Transverse colon (tissue), 4 donors: ENCODE data around the gene SORL1. TPM values are rescaled to one million over a fixed set of nuclear protein-coding genes. Genes with fewer than 3 reads are reported as not detected.

ENCODE experiments used
- DNase-seq: peaks from one replicate; pipeline ENCODE4 v3.0.0-alpha.2; 2019
- H3K27ac ChIP-seq, 4 donors: fragments of 200-600 bp; sonication (generic); 2 replicates each; pipeline ENCODE4 v1.5.1; 2016 to 2018; ENCODE audit warnings: inconsistent platforms in 4 of 4
- H3K27me3 ChIP-seq: fragments of 200-600 bp; sonication (generic); 2 replicates; pipeline ENCODE4 v1.5.1; 2017; ENCODE audit warnings: inconsistent platforms
- H3K36me3 ChIP-seq, 4 donors: fragments of 200-600 bp; sonication (generic); 2 replicates each; pipeline ENCODE4 v1.5.1; 2017 to 2019; ENCODE audit warnings: inconsistent platforms in 4 of 4
- H3K4me1 ChIP-seq, 4 donors: fragments of 200-600 bp; sonication (generic); 2 replicates each; pipeline ENCODE4 v1.5.1; 2017 to 2020; ENCODE audit warnings: inconsistent platforms in 4 of 4
- H3K4me3 ChIP-seq, 4 donors: fragments of 200-600 bp; sonication (generic); 1 replicate in 1 of 4; 2 replicates in 3 of 4; pipeline versions ENCODE4 v1.5.1 to v1.6.1; 2017 to 2019; ENCODE audit warnings: inconsistent platforms in 4 of 4
- H3K9me3 ChIP-seq, 2 donors: fragments of 200-600 bp; sonication (generic); 2 replicates each; pipeline ENCODE4 v1.5.1; 2017 to 2019; ENCODE audit warnings: inconsistent platforms in 2 of 2
- EP300 ChIP-seq: sonication (generic); formaldehyde crosslinking; IDR thresholded peaks from one replicate; pipeline ENCODE4 v1.6.1; 2017; ENCODE audit warnings: antibody characterized with exemption, low read depth
- POLR2A ChIP-seq: fragments of 450-650 bp; IDR thresholded peaks from one replicate; pipeline ENCODE4 v1.6.1; 2016; ENCODE audit warnings: antibody characterized with exemption, mild to moderate bottlenecking, moderate library complexity
- POLR2AphosphoS5 ChIP-seq, 3 donors: sonication (generic); formaldehyde crosslinking; IDR thresholded peaks; one replicate each; pipeline ENCODE4 v1.6.1; 2016; ENCODE audit warnings: antibody characterized with exemption in 3 of 3
- WGBS, 2 donors: methylation state at CpG; one replicate each; pipeline ENCODE4 v1.1.5; 2018; ENCODE audit warnings: low coverage in 1 of 2; 5-methylcytosine and 5-hydroxymethylcytosine counted together
- in situ Hi-C, 4 donors: fragments of 200-750 bp; cut with MboI; loops; one replicate each; pipeline versions ENCODE4 v1.15.0 to v1.15.1; 2017; ENCODE audit warnings: low sequenced_read_pairs in 3 of 4, low pct_ligation_motif_present in 1 of 4, low pct_unique_long_range_greater_than_20kb in 1 of 4
- intact Hi-C: fragments of 100-400 bp; cut with DNase I; formaldehyde crosslinking; loops from one replicate; pipeline ENCODE4 v1.15.1; 2023; ENCODE audit warnings: low total_unique reads
- total RNA-seq, 4 donors: library from RNA; depleted of rRNA; stranded (reverse); fragments of >200 nt; gene quantifications; one replicate each; pipeline ENCODE4 v1.1.0, GENCODE V29; 2016
- TF ChIP-seq, protein P1 (sequence below), 5 experiments: fragments of 200-600 bp in 3 of 5; fragments of 450-650 bp in 2 of 5; sonication (generic) in 3 of 5; IDR thresholded peaks; 1 replicate in 2 of 5; 2 replicates in 3 of 5; pipeline ENCODE4 v1.5.1; 2016 to 2017; ENCODE audit warnings: antibody characterized with exemption in 5 of 5, inconsistent platforms in 3 of 5, mild to moderate bottlenecking in 2 of 5, moderate library complexity in 1 of 5

Gene SORL1
- total RNA-seq, 4 donors from 2014 or later, result 81.6 to 338 (median 129) TPM

DNA sequence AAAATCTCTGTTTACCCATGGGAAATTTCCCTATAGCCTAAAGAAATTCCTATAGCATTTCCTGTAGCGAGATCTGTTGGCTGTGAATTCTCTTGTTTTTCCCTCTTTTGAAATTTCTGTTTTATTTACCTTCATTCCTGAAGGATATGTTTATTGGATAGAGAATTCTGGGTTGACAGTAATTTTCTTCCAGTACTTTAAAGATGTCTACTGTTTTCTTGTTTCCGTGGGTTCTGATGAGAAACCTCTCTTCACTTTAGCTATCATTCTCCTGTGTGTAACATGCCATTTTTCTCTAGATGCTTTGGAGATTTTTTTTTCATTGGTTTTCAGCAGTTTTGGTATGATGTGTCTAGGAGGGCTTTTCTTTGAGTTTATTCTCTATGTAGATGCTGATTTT lies 78.1 kb downstream of the SORL1 start:
- Histone ChIP-seq H3K27me3 (no peaks in the 10 kb centered on the region), H3K4me1 (no peaks in the 10 kb centered on the region), H3K36me3 (peaks cover 0 to 30% (median 7%) of the 10 kb centered on the region in 4 donors), H3K27ac (no peak overlapping the region), H3K4me3 (no peak overlapping the region), H3K9me3 (peaks cover 0 to 11% of the 10 kb centered on the region in 2 donors)
- in situ Hi-C loops, result no loop called here
- DNase-seq, result no peak
- WGBS, 2 donors, result 97 to 100% methylated on average over 2 of the region's 2 CpGs
- intact Hi-C loops, result no loop called here
- TF ChIP-seq, protein P1, sequence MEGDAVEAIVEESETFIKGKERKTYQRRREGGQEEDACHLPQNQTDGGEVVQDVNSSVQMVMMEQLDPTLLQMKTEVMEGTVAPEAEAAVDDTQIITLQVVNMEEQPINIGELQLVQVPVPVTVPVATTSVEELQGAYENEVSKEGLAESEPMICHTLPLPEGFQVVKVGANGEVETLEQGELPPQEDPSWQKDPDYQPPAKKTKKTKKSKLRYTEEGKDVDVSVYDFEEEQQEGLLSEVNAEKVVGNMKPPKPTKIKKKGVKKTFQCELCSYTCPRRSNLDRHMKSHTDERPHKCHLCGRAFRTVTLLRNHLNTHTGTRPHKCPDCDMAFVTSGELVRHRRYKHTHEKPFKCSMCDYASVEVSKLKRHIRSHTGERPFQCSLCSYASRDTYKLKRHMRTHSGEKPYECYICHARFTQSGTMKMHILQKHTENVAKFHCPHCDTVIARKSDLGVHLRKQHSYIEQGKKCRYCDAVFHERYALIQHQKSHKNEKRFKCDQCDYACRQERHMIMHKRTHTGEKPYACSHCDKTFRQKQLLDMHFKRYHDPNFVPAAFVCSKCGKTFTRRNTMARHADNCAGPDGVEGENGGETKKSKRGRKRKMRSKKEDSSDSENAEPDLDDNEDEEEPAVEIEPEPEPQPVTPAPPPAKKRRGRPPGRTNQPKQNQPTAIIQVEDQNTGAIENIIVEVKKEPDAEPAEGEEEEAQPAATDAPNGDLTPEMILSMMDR (IDR thresholded peaks at IDR 0.05), result no peak
- TF ChIP-seq EP300, result no peak
- no peak for TF ChIP-seq POLR2A
- no peak for TF ChIP-seq POLR2AphosphoS5 (IDR thresholded peaks at IDR 0.05)

- no peak overlapping the region for H3K27ac ChIP-seq
- intact Hi-C loops, result no loop called here
These were observed 81.5 kb downstream of the SORL1 start for GRCh38 chr11:121533601-121534000.

GRCh38 chr11:121534131-121535093 lies 82.3 kb downstream of the SORL1 start:
- H3K4me1 ChIP-seq, result no peaks in the 10 kb centered on the region
- H3K27ac ChIP-seq, result no peak overlapping the region
- H3K27me3 ChIP-seq, result no peaks in the 10 kb centered on the region
- peaks cover 0 to 18% (median 6%) of the 10 kb centered on the region in 4 donors for H3K36me3 ChIP-seq
- TF ChIP-seq, protein P1 (IDR thresholded peaks at IDR 0.05), result no peak
- TF ChIP-seq POLR2AphosphoS5 (IDR thresholded peaks at IDR 0.05), result no peak
- no peak for TF ChIP-seq POLR2A
- TF ChIP-seq EP300, result no peak
- no peak for DNase-seq
- no peak overlapping the region for H3K4me3 ChIP-seq
- in situ Hi-C loops, result no loop called here
- intact Hi-C loops, result no loop called here
- 77 to 86% methylated on average over 8 to 12 of the region's 12 CpGs for WGBS, 2 donors
- H3K9me3 ChIP-seq, result peaks cover 0 to 10% of the 10 kb centered on the region in 2 donors

More at GRCh38 chr11:121533601-121534000, 81.5 kb downstream of the SORL1 start:
- no peaks in the 10 kb centered on the region for H3K27me3 ChIP-seq
- H3K4me1 ChIP-seq, result no peaks in the 10 kb centered on the region
- peaks cover 0 to 11% of the 10 kb centered on the region in 2 donors for H3K9me3 ChIP-seq
- TF ChIP-seq POLR2A (no peak), EP300 (no peak), POLR2AphosphoS5 (IDR thresholded peaks at IDR 0.05) (no peak)
- TF ChIP-seq, protein P1 (IDR thresholded peaks at IDR 0.05), result no peak
- in situ Hi-C loops, result no loop called here
- no peak for DNase-seq
- H3K36me3 ChIP-seq, result peaks cover 0 to 20% (median 6%) of the 10 kb centered on the region in 4 donors
- no peak overlapping the region for H3K4me3 ChIP-seq
- WGBS, 2 donors, result 33 to 66% methylated on average over 1 to 3 of the region's 3 CpGs

DNA sequence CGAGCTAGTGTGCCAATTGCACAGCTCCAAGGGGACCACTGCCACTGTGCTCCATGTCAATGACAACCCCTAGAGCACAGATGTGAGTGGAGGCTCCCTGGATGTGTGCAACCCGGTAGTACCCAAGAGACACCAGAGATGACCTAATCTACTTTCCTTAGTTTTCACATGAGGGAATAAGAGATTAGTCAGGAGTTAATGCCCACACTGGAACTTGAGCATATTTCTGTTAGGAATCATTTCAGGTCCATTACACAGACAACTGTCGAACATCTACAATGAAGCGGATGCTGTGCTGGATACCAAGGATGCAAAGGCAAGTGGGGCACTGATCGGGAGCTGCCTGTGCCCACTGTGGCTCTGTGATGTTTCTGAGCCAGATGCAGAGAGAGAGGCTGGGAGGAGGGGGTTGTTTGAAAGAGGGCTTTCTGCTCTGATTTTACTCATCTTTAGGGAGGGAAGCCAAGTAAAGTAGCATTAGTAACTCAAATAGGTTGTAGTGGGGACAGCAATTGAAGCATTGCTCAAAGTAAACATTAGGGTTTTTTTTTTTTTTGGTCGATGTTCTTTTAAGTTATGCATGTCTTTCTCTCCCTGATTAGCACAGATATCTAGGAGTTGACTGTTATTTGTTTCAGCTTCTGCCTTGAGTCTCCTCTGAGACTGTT lies 83.1 kb downstream of the SORL1 start:
- 50 to 73% methylated on average over 1 to 6 of the region's 6 CpGs for WGBS, 2 donors
- intact Hi-C loops, result no loop called here

More for the DNA sequence above, 83.1 kb downstream of the SORL1 start:
- no peak for DNase-seq
- no peaks in the 10 kb centered on the region for H3K4me1 ChIP-seq
- no peak overlapping the region for H3K4me3 ChIP-seq
- in situ Hi-C loops, result no loop called here
- H3K27ac ChIP-seq, result no peak overlapping the region
- peaks cover 0 to 2% of the 10 kb centered on the region in 2 donors for H3K9me3 ChIP-seq
- peaks cover 0 to 9% (median 4%) of the 10 kb centered on the region in 4 donors for H3K36me3 ChIP-seq
- TF ChIP-seq, protein P1 (IDR thresholded peaks at IDR 0.05), result no peak
- no peaks in the 10 kb centered on the region for H3K27me3 ChIP-seq
